Esophagus (tissue), 2 donors: ENCODE measurements around the gene UNC79. TPM values are rescaled to one million over a fixed set of nuclear protein-coding genes. Genes with fewer than 3 reads are reported as not detected.
"Not testable (repeated sequence)": the region's sequence is repeated elsewhere in the genome, so short reads cannot be mapped to it uniquely, and the experiment has no call there.

Experiments used
- H3K27ac ChIP-seq, 2 donors: one replicate each; pipeline ENCODE4 v1.5.1; 2013; ENCODE audit warnings: low read depth in 2 of 2, mild to moderate bottlenecking in 2 of 2, inconsistent platforms in 1 of 2, low read length in 1 of 2, moderate library complexity in 1 of 2
- H3K27me3 ChIP-seq, 2 donors: one replicate each; pipeline ENCODE4 v1.6.1; 2013; ENCODE audit warnings: low read length in 2 of 2, control low read depth in 1 of 2, mild to moderate bottlenecking in 1 of 2; ENCODE audit not compliant: insufficient read depth in 2 of 2, control insufficient read depth in 1 of 2
- H3K36me3 ChIP-seq, 2 donors: one replicate each; pipeline ENCODE4 v1.6.1; 2013; ENCODE audit warnings: low read length in 1 of 2; ENCODE audit not compliant: control insufficient read depth in 2 of 2, insufficient read depth in 2 of 2
- H3K4me1 ChIP-seq, 2 donors: one replicate each; pipeline ENCODE4 v1.6.1; 2013; ENCODE audit warnings: low read length in 1 of 2; ENCODE audit not compliant: control insufficient read depth in 2 of 2, insufficient read depth in 2 of 2
- H3K4me3 ChIP-seq, 2 donors: one replicate each; pipeline ENCODE4 v1.5.1; 2013; ENCODE audit warnings: low read length in 2 of 2, mild to moderate bottlenecking in 2 of 2, low read depth in 1 of 2, moderate library complexity in 1 of 2
- H3K9me3 ChIP-seq, 2 donors: one replicate each; pipeline ENCODE4 v1.6.1; 2013; ENCODE audit warnings: mild to moderate bottlenecking in 2 of 2, low read depth in 1 of 2, low read length in 1 of 2, moderate library complexity in 1 of 2; ENCODE audit not compliant: control insufficient read depth in 2 of 2, insufficient read depth in 1 of 2
- WGBS, 2 donors: extraction: QIAGEN DNeasy Blood & Tissue Kit; methylation state at CpG; one replicate each; pipeline ENCODE4 v1.1.7; 2013; 5-methylcytosine and 5-hydroxymethylcytosine counted together
- polyA plus RNA-seq, 2 donors: library from polyadenylated mRNA; stranded (reverse); fragments of 200-250 nt; gene quantifications; one replicate each; pipeline ENCODE4 v1.2.3, GENCODE V29; 2013
- donor health status: healthy with polysubstance abuse.
- donor health status: Bipolar disorder and iron deficiency.

The UNC79 gene
- polyA plus RNA-seq, 2 donors = 0.01 to 0.02 TPM

- no peaks in the 10 kb centered on the region for H3K27me3 ChIP-seq
- no peaks in the 10 kb centered on the region for H3K36me3 ChIP-seq
- no peaks in the 10 kb centered on the region for H3K4me1 ChIP-seq
- H3K27ac ChIP-seq = no peak overlapping the region
- H3K9me3 ChIP-seq = no peaks in the 10 kb centered on the region
- H3K4me3 ChIP-seq = no peak overlapping the region
Observed at GRCh38 chr14:93480867-93481266, 50.1 kb downstream of the UNC79 start.

GRCh38 chr14:93481758-93482157 lies 51.0 kb downstream of the UNC79 start:
- Histone ChIP-seq H3K36me3 (no peaks in the 10 kb centered on the region), H3K4me3 (no peak overlapping the region), H3K27me3 (no peaks in the 10 kb centered on the region), H3K4me1 (no peaks in the 10 kb centered on the region), H3K9me3 (no peaks in the 10 kb centered on the region), H3K27ac (no peak overlapping the region)
- WGBS, 2 donors = 70 to 73% methylated on average over 2 of the region's 2 CpGs

- Histone ChIP-seq H3K36me3 (no peaks in the 10 kb centered on the region), H3K27me3 (no peaks in the 10 kb centered on the region), H3K4me1 (no peaks in the 10 kb centered on the region), H3K27ac (no peak overlapping the region), H3K9me3 (no peaks in the 10 kb centered on the region), H3K4me3 (no peak overlapping the region)
- 67 to 70% methylated on average over 1 of the region's 1 CpG for WGBS, 2 donors
Observed at GRCh38 chr14:93490001-93490400, 59.3 kb downstream of the UNC79 start.

- H3K4me3 ChIP-seq = no peak overlapping the region
- 59 to 62% methylated on average over 5 of the region's 5 CpGs for WGBS, 2 donors
- no peaks in the 10 kb centered on the region for H3K36me3 ChIP-seq
- H3K9me3 ChIP-seq = no peaks in the 10 kb centered on the region
- H3K27me3 ChIP-seq = no peaks in the 10 kb centered on the region
- H3K4me1 ChIP-seq = no peaks in the 10 kb centered on the region
- H3K27ac ChIP-seq = no peak overlapping the region
Observed at GRCh38 chr14:93493054-93493453, 62.3 kb downstream of the UNC79 start.

GRCh38 chr14:93493622-93494021 lies 62.9 kb downstream of the UNC79 start:
- H3K9me3 ChIP-seq, H3K27ac ChIP-seq, H3K4me1 ChIP-seq, H3K36me3 ChIP-seq, H3K27me3 ChIP-seq, H3K4me3 ChIP-seq: not testable (repeated sequence)
- WGBS, 2 donors = 36 to 67% methylated on average over 1 to 2 of the region's 2 CpGs

- Histone ChIP-seq H3K4me1 (no peaks in the 10 kb centered on the region), H3K4me3 (no peak overlapping the region), H3K27ac (no peak overlapping the region), H3K9me3 (no peaks in the 10 kb centered on the region), H3K36me3 (no peaks in the 10 kb centered on the region), H3K27me3 (no peaks in the 10 kb centered on the region)
- 75 to 76% methylated on average over 3 of the region's 3 CpGs for WGBS, 2 donors
Observed at GRCh38 chr14:93496856-93497741, 66.4 kb downstream of the UNC79 start.

- no peaks in the 10 kb centered on the region for H3K4me1 ChIP-seq
- 55 to 64% methylated on average over 1 of the region's 1 CpG for WGBS, 2 donors
- H3K27ac ChIP-seq = no peak overlapping the region
- H3K36me3 ChIP-seq = no peaks in the 10 kb centered on the region
- no peaks in the 10 kb centered on the region for H3K27me3 ChIP-seq
- no peak overlapping the region for H3K4me3 ChIP-seq
- H3K9me3 ChIP-seq = no peaks in the 10 kb centered on the region
Observed at GRCh38 chr14:93510056-93510455, 79.3 kb downstream of the UNC79 start.

GRCh38 chr14:93511001-93511400 lies 80.3 kb downstream of the UNC79 start:
- 86 to 90% methylated on average over 5 of the region's 5 CpGs for WGBS, 2 donors
- H3K4me3 ChIP-seq = no peak overlapping the region
- H3K36me3 ChIP-seq = no peaks in the 10 kb centered on the region
- H3K27me3 ChIP-seq = no peaks in the 10 kb centered on the region
- no peak overlapping the region for H3K27ac ChIP-seq
- no peaks in the 10 kb centered on the region for H3K9me3 ChIP-seq
- H3K4me1 ChIP-seq = no peaks in the 10 kb centered on the region

- 96% methylated on average over 3 of the region's 3 CpGs for WGBS, 2 donors
- Histone ChIP-seq H3K27me3 (no peaks in the 10 kb centered on the region), H3K9me3 (no peaks in the 10 kb centered on the region), H3K27ac (no peak overlapping the region), H3K4me1 (no peaks in the 10 kb centered on the region), H3K4me3 (no peak overlapping the region), H3K36me3 (no peaks in the 10 kb centered on the region)
Observed at GRCh38 chr14:93520053-93520607, 89.4 kb downstream of the UNC79 start.

GRCh38 chr14:93522221-93522620 lies 91.5 kb downstream of the UNC79 start:
- H3K27ac ChIP-seq = no peak overlapping the region
- H3K27me3 ChIP-seq = no peaks in the 10 kb centered on the region
- no peaks in the 10 kb centered on the region for H3K9me3 ChIP-seq
- H3K36me3 ChIP-seq = no peaks in the 10 kb centered on the region
- H3K4me3 ChIP-seq = no peak overlapping the region
- H3K4me1 ChIP-seq = no peaks in the 10 kb centered on the region
